ENCODE results near the gene COL27A1.

- TF ChIP-seq CTCF (IDR thresholded peaks at IDR 0.05) (no peak), FOXM1 (IDR thresholded peaks at IDR 0.05; ENCODE audit: low read depth) (no peak), POLR2AphosphoS5 (IDR thresholded peaks at IDR 0.05; ENCODE audit: low read depth, low read length) (no peak), YY1 (IDR thresholded peaks at IDR 0.05; ENCODE audit: low read depth) (no peak), REST (IDR thresholded peaks at IDR 0.05; ENCODE audit: low read depth, low read length) (no peak), TEAD4 (IDR thresholded peaks at IDR 0.05; ENCODE audit: borderline replicate concordance, insufficient read depth) (no peak), GABPA (IDR thresholded peaks at IDR 0.05; ENCODE audit: low read depth) (no peak), PBX3 (IDR thresholded peaks at IDR 0.05) (no peak), MXI1 (IDR thresholded peaks at IDR 0.05; ENCODE audit: low read depth, low read length) (no peak), EZH2phosphoT487 (IDR thresholded peaks at IDR 0.05; ENCODE audit: borderline replicate concordance, low read depth) (no peak), EP300 (IDR thresholded peaks at IDR 0.05; ENCODE audit: borderline replicate concordance in 1 of 2, low read depth in 1 of 2, low read length in 1 of 2) (no peak), TCF12 (IDR thresholded peaks at IDR 0.05) (no peak), USF1 (IDR thresholded peaks at IDR 0.05; ENCODE audit: borderline replicate concordance, low read depth) (no peak), CHD2 (IDR thresholded peaks at IDR 0.05; ENCODE audit: low read length, partially characterized antibody) (no peak)
These were observed 190.8 kb downstream of the COL27A1 start for GRCh38 chr9:114346146-114346545.
